ENCODE measurements around the gene NSUN4.

DNA sequence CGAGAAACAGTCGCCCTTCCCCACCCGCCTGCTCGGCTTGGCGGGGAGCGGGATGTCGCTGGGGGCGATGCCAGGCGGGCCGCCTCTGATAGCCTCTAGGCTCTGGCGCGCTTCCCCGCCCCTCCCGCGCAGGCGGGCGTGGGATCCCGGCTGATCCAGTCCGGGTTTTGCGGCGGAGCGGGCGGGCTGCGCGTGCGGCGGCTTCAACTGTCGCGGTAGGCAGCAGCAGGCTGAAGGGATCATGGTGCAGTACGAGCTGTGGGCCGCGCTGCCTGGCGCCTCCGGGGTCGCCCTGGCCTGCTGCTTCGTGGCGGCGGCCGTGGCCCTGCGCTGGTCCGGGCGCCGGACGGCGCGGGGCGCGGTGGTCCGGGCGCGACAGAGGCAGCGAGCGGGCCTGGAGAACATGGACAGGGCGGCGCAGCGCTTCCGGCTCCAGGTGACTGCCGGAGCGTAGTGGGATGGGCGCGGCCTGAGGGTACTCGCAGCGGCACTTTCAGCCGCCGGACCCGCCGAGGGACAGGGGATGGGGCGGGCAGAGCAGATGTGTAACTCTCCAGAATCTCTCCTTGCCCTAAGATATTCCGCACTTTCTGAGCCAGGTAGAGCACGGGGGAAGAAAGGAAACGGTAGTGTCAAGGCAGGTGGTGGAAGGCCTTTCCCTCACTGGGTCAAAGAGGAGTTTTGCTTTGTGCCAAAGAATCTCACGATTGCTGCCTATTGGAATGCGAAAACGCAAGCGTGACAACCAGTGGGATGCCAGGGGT is 53.7 kb downstream of the NSUN4 start, which contains the start of gene FAAH:
- no peak for TF ChIP-seq POLR2A (IDR thresholded peaks at IDR 0.05; ENCODE audit: low read depth, low read length)
- no peak for TF ChIP-seq POLR2AphosphoS5 (IDR thresholded peaks at IDR 0.05; ENCODE audit: low read depth, low read length)
- TF ChIP-seq TAF1 (IDR thresholded peaks at IDR 0.05; ENCODE audit: borderline replicate concordance, low read depth, low read length) = no peak
